ENCODE data around the gene GCLM.

Gene GCLM

GRCh38 chr1:93869653-93870052 lies 39.6 kb downstream of the GCLM start:
- TF ChIP-seq, protein P1, sequence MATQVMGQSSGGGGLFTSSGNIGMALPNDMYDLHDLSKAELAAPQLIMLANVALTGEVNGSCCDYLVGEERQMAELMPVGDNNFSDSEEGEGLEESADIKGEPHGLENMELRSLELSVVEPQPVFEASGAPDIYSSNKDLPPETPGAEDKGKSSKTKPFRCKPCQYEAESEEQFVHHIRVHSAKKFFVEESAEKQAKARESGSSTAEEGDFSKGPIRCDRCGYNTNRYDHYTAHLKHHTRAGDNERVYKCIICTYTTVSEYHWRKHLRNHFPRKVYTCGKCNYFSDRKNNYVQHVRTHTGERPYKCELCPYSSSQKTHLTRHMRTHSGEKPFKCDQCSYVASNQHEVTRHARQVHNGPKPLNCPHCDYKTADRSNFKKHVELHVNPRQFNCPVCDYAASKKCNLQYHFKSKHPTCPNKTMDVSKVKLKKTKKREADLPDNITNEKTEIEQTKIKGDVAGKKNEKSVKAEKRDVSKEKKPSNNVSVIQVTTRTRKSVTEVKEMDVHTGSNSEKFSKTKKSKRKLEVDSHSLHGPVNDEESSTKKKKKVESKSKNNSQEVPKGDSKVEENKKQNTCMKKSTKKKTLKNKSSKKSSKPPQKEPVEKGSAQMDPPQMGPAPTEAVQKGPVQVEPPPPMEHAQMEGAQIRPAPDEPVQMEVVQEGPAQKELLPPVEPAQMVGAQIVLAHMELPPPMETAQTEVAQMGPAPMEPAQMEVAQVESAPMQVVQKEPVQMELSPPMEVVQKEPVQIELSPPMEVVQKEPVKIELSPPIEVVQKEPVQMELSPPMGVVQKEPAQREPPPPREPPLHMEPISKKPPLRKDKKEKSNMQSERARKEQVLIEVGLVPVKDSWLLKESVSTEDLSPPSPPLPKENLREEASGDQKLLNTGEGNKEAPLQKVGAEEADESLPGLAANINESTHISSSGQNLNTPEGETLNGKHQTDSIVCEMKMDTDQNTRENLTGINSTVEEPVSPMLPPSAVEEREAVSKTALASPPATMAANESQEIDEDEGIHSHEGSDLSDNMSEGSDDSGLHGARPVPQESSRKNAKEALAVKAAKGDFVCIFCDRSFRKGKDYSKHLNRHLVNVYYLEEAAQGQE (IDR thresholded peaks at IDR 0.05; ENCODE audit: insufficient read depth in 1 of 2, low read depth in 2 of 2, low read length in 2 of 2): no peak
- TF ChIP-seq SIN3A (IDR thresholded peaks at IDR 0.05; ENCODE audit: borderline replicate concordance, insufficient read depth, low read length) (no peak), FOXP2 (optimal IDR thresholded peaks at IDR 0.05; ENCODE audit: borderline replicate concordance, extremely low read depth, extremely low read length, insufficient read depth) (no peak), TAF1 (IDR thresholded peaks at IDR 0.05; ENCODE audit: borderline replicate concordance, insufficient read depth, low read length) (no peak), POLR2AphosphoS5 (IDR thresholded peaks at IDR 0.05; ENCODE audit: low read depth, low read length) (no peak)

DNA sequence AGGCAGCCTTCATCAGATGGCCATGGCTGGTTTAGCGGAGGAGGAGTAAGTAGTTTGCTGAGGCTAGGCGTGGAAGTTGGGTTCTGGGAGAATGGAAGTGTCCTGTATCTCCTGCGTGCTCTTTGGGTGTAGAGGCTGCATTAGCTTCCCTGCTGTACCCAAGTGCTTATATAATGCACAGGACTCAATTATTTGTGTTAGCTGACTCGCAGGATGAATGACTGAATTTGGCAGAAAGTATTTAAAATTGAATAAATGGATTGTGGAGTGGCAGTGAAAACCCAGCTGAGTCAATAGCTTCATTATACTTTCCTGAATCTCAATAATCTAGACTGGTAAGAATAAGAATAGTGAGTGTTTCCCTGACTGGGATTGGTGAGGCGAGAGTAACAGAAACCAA lies 44.0 kb downstream of the GCLM start:
- TF ChIP-seq TAF1 (IDR thresholded peaks at IDR 0.05; ENCODE audit: borderline replicate concordance, insufficient read depth, low read length) (no peak), FOXP2 (optimal IDR thresholded peaks at IDR 0.05; ENCODE audit: borderline replicate concordance, extremely low read depth, extremely low read length, insufficient read depth) (no peak), POLR2AphosphoS5 (IDR thresholded peaks at IDR 0.05; ENCODE audit: low read depth, low read length) (no peak), SIN3A (IDR thresholded peaks at IDR 0.05; ENCODE audit: borderline replicate concordance, insufficient read depth, low read length) (no peak)
- TF ChIP-seq, protein P1 (IDR thresholded peaks at IDR 0.05; ENCODE audit: insufficient read depth in 1 of 2, low read depth in 2 of 2, low read length in 2 of 2): no peak

GRCh38 chr1:93864175-93864574 lies 45.1 kb downstream of the GCLM start:
- TF ChIP-seq FOXP2 (optimal IDR thresholded peaks at IDR 0.05; ENCODE audit: borderline replicate concordance, extremely low read depth, extremely low read length, insufficient read depth): no peak
- TF ChIP-seq, protein P1 (IDR thresholded peaks at IDR 0.05; ENCODE audit: insufficient read depth in 1 of 2, low read depth in 2 of 2, low read length in 2 of 2): no peak
- TF ChIP-seq POLR2AphosphoS5 (IDR thresholded peaks at IDR 0.05; ENCODE audit: low read depth, low read length): no peak
- no peak for TF ChIP-seq SIN3A (IDR thresholded peaks at IDR 0.05; ENCODE audit: borderline replicate concordance, insufficient read depth, low read length)
- no peak for TF ChIP-seq TAF1 (IDR thresholded peaks at IDR 0.05; ENCODE audit: borderline replicate concordance, insufficient read depth, low read length)

DNA sequence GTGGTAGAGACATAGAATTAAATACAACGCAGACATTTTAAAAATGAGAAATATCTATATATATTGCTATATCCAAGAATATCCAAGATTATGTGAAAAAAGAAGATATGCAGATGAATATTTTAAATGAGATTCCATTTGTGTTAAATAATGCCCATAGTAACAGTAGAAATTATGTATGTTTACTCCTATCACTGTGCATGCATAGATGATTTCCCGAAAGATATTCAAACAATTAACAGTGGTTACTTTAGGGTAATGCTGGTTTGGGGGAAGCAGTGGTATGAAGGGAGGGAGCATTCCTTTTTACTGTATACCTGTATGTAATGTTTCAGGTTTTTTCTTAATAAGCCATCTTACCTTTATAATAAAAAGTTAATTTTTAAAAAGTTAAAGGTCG lies 55.3 kb downstream of the GCLM start:
- no peak for TF ChIP-seq TAF1 (IDR thresholded peaks at IDR 0.05; ENCODE audit: borderline replicate concordance, insufficient read depth, low read length)
- TF ChIP-seq, protein P1 (IDR thresholded peaks at IDR 0.05; ENCODE audit: insufficient read depth in 1 of 2, low read depth in 2 of 2, low read length in 2 of 2): no peak
- no peak for TF ChIP-seq POLR2AphosphoS5 (IDR thresholded peaks at IDR 0.05; ENCODE audit: low read depth, low read length)
- no peak for TF ChIP-seq FOXP2 (optimal IDR thresholded peaks at IDR 0.05; ENCODE audit: borderline replicate concordance, extremely low read depth, extremely low read length, insufficient read depth)
- TF ChIP-seq SIN3A (IDR thresholded peaks at IDR 0.05; ENCODE audit: borderline replicate concordance, insufficient read depth, low read length): no peak

DNA sequence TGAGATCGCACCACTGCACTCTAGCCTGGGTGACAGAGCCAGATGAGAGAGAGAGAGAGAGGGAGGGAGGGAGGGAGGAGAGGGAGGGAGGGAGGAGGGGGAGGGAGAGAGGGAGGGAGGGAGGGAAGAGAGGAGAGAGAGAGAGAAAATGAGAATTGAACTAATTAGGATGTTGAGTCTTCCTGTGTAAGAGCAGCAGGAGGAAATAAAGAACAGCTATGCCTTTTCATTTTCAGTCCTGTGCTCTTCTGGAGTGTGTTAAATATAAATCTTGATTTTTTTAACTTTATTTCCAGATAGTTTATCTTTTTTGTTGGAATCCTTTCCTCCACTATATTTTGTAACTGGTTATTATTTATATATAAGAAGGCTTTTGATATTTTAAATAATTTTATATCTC lies 57.4 kb downstream of the GCLM start:
- TF ChIP-seq, protein P1 (IDR thresholded peaks at IDR 0.05; ENCODE audit: insufficient read depth in 1 of 2, low read depth in 2 of 2, low read length in 2 of 2): no peak
- TF ChIP-seq TAF1 (IDR thresholded peaks at IDR 0.05; ENCODE audit: borderline replicate concordance, insufficient read depth, low read length): no peak
- TF ChIP-seq FOXP2 (optimal IDR thresholded peaks at IDR 0.05; ENCODE audit: borderline replicate concordance, extremely low read depth, extremely low read length, insufficient read depth): no peak
- TF ChIP-seq POLR2AphosphoS5 (IDR thresholded peaks at IDR 0.05; ENCODE audit: low read depth, low read length): no peak
- no peak for TF ChIP-seq SIN3A (IDR thresholded peaks at IDR 0.05; ENCODE audit: borderline replicate concordance, insufficient read depth, low read length)

Data from PFSK-1 (cell line).